ENCODE measurements around the gene EDARADD. TPM values are rescaled to one million over a fixed set of nuclear protein-coding genes. Genes with fewer than 3 reads are reported as not detected.
"Not testable (repeated sequence)": the region's sequence is repeated elsewhere in the genome, so short reads cannot be mapped to it uniquely, and the experiment has no call there.

Gene EDARADD
- total RNA-seq, 6 experiments from 2014 or later: 0.43 TPM; not detected in 4

DNA sequence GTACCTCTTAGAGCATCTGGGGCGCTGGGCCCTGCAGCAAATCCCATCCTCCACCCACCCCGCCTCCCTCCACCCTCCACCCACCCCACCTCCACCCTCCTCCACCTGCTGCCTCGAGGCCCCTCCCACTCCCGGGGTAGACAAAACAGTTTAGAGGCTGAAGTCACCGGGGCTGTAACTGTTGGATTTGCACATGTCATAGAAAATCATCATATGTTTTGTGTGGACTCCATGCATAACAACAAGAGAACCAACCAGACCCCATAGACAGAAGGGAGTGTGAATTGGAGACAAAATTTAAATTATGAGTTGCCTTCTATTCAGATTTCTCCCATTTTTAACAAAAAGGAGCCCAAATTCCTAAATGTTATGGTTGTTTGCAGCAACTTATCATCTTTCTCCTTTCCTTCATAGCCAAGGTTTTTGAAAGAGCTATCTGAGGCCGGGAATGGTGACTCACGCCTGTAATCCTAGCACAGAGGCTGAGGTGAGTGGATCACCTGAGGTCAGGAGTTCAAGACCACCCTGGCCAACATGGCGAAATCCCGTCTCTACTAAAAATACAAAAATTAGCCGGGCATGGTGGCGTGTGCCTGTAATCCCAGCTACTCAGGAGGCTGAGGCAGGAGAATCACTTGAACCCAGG, 101.5 kb downstream of the EDARADD start:
- H3K9me3 Mint-ChIP-seq: no peaks in the 10 kb centered on the region
- H3K4me3 Mint-ChIP-seq: no peak overlapping the region
- no peaks in the 10 kb centered on the region for H3K36me3 Mint-ChIP-seq (ENCODE audit: low read depth)
- DNase-seq: no peak
- H3K27me3 Mint-ChIP-seq (ENCODE audit: insufficient read depth): peaks cover 21% of the 10 kb centered on the region
- H3K4me1 Mint-ChIP-seq (ENCODE audit: low read depth): no peaks in the 10 kb centered on the region
- TF ChIP-seq, protein P1, sequence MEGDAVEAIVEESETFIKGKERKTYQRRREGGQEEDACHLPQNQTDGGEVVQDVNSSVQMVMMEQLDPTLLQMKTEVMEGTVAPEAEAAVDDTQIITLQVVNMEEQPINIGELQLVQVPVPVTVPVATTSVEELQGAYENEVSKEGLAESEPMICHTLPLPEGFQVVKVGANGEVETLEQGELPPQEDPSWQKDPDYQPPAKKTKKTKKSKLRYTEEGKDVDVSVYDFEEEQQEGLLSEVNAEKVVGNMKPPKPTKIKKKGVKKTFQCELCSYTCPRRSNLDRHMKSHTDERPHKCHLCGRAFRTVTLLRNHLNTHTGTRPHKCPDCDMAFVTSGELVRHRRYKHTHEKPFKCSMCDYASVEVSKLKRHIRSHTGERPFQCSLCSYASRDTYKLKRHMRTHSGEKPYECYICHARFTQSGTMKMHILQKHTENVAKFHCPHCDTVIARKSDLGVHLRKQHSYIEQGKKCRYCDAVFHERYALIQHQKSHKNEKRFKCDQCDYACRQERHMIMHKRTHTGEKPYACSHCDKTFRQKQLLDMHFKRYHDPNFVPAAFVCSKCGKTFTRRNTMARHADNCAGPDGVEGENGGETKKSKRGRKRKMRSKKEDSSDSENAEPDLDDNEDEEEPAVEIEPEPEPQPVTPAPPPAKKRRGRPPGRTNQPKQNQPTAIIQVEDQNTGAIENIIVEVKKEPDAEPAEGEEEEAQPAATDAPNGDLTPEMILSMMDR (IDR thresholded peaks at IDR 0.05): no peak
- no peak overlapping the region for H3K27ac Mint-ChIP-seq

DNA sequence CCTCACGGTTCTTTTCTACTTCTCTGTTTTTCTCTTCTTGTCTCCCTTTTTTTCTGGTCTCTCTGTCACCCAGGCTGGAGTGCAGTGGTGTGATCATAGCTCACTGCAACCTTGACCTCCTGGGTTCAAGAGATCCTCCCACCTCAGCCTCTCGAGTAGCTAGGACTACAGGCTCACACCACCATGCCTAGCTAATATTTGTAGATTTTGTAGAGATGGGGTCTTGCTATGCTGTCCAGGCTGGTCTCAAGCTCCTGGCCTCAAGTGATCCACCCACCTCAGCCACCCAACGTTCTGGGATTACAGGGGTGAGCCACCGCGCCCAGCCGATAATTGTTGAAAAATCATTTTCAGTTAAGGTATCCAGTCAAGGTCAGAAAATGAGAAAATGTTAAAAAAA, 103.8 kb downstream of the EDARADD start:
- H3K36me3 Mint-ChIP-seq (ENCODE audit: low read depth): no peaks in the 10 kb centered on the region
- no peak overlapping the region for H3K4me3 Mint-ChIP-seq
- TF ChIP-seq, protein P1 (IDR thresholded peaks at IDR 0.05): no peak
- peaks cover 11% of the 10 kb centered on the region for H3K27me3 Mint-ChIP-seq (ENCODE audit: insufficient read depth)
- H3K9me3 Mint-ChIP-seq: no peaks in the 10 kb centered on the region
- H3K4me1 Mint-ChIP-seq (ENCODE audit: low read depth): peaks cover 6% of the 10 kb centered on the region
- H3K27ac Mint-ChIP-seq: no peak overlapping the region
- no peak for DNase-seq

DNA sequence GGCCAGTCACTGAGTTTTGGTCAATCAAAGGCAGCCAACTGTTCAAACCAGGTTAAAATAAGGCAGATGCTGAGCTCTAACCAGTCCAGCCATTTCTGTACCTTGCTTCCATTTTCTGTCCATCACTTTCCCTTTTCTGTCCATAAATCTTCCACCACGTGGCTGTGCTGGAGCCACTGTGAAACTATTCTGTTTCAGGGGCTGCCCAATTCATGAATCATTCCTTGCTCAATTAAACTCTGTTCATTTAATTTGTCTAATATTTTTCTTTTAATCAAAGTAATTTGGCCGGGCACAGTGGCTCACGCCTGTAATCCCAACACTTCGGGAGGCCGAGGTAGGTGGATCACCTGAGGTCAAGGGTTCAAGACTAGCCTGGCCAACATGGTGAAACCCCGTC, 107.0 kb downstream of the EDARADD start:
- H3K36me3 Mint-ChIP-seq (ENCODE audit: low read depth): no peaks in the 10 kb centered on the region
- H3K27ac Mint-ChIP-seq: no peak overlapping the region
- peaks cover 12% of the 10 kb centered on the region for H3K4me1 Mint-ChIP-seq (ENCODE audit: low read depth)
- no peaks in the 10 kb centered on the region for H3K9me3 Mint-ChIP-seq
- TF ChIP-seq, protein P1 (IDR thresholded peaks at IDR 0.05): no peak
- H3K4me3 Mint-ChIP-seq: no peak overlapping the region
- DNase-seq: no peak
- peaks cover 12% of the 10 kb centered on the region for H3K27me3 Mint-ChIP-seq (ENCODE audit: insufficient read depth)

DNA sequence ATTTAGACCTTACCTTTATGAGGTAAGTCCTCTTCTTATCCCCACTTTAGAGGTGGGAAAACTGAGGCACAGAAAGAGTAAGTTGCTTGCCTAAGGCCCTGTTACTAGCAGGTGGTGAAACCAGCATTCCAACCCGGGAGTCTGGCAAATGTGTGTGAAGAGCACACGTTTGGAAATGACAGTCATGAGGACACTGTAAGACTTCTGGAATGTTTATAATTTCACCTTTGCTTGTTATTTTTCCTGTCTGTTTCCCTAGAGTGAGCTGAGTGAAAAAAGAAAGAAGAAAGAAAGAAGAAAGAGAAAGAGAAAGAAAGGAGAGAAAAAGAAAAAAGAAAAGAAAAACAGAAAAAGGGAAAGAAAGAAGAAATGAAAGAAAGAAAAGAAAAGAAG, 108.5 kb downstream of the EDARADD start:
- TF ChIP-seq, protein P1 (IDR thresholded peaks at IDR 0.05): no peak
- no peaks in the 10 kb centered on the region for H3K9me3 Mint-ChIP-seq
- H3K36me3 Mint-ChIP-seq (ENCODE audit: low read depth): no peaks in the 10 kb centered on the region
- peaks cover 6% of the 10 kb centered on the region; the same call in 1 of the 2 replicates for H3K27me3 Mint-ChIP-seq (ENCODE audit: insufficient read depth)
- H3K4me3 Mint-ChIP-seq: peak overlapping the region; percentile 64
- H3K27ac Mint-ChIP-seq: peak overlapping the region; percentile 82
- peak; percentile 6 for DNase-seq
- peaks cover 19% of the 10 kb centered on the region for H3K4me1 Mint-ChIP-seq (ENCODE audit: low read depth)

DNA sequence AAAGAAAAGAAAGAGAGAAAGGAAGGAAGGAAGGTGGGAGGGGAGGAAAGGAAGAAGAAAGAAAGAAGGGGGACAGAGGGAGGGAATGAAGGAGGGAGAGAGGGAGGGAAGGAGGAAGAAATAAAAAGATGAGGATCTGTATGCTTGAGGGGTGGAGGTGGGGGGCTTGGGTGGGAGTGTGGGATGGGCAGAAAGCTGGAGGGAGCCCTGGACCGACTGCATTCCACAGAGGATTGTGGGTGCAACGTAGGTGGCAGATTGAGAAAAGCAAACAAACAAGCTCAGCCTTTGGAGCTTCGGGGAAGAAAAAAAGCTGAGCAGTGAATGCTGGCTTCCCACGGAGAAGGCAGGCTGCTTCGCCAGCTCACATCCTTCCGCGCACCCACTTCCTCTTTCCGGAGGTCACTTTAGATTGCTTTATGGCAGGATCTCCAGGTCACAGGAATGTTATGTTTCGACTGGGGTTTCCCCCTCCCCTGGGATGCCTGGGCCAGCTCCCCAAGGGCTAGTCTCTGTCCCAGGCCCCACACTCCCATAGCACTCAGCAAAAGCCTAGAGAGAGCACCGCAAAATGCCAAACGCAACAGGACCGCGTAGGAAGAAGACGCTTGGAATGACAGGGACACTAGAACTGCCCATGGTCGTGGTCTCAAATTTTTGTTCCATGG, 109.0 kb downstream of the EDARADD start:
- Mint-ChIP-seq H3K4me1 (ENCODE audit: low read depth) (peaks cover 21% of the 10 kb centered on the region), H3K27me3 (ENCODE audit: insufficient read depth) (peaks cover 4% of the 10 kb centered on the region), H3K27ac (peak overlapping the region; percentile 82), H3K4me3 (peak overlapping the region; percentile 64), H3K9me3 (no peaks in the 10 kb centered on the region), H3K36me3 (ENCODE audit: low read depth) (no peaks in the 10 kb centered on the region)
- DNase-seq: peak; percentile 49
- TF ChIP-seq, protein P1 (IDR thresholded peaks at IDR 0.05): no peak

DNA sequence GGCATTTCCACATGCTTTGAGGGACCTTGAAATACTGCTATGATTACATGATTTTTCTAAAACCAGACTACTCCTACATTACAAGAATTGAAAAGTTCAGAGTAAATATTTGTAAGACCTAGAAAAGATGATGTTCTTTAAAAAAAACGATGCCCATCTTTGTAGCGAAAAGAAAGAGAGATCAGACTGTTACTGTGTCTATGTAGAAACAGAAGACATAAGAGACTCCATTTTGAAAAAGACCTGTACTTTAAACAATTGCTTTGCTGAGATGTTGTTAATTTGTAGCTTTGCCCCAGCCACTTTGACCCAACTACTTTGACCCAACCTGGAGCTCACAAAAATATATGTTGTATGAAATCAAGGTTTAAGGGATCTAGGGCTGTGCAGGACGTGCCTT, 110.3 kb downstream of the EDARADD start:
- DNase-seq, H3K27ac Mint-ChIP-seq: not testable (repeated sequence)
- peaks cover 11% of the 10 kb centered on the region for H3K27me3 Mint-ChIP-seq (ENCODE audit: insufficient read depth)

More for the DNA sequence above, 110.3 kb downstream of the EDARADD start:
- not testable (repeated sequence) for H3K9me3 Mint-ChIP-seq; H3K4me3 Mint-ChIP-seq; H3K36me3 Mint-ChIP-seq (ENCODE audit: low read depth)
- peaks cover 26% of the 10 kb centered on the region for H3K4me1 Mint-ChIP-seq (ENCODE audit: low read depth)
